Thyroid gland (tissue), 4 donors: ENCODE results near the gene CEP295NL. TPM values are rescaled to one million over a fixed set of nuclear protein-coding genes. Genes with fewer than 3 reads are reported as not detected.

Experiments used
- DNase-seq, 2 donors: peaks; one replicate each; pipeline ENCODE4 v3.0.0-alpha.2; 2019
- H3K27ac ChIP-seq, 3 donors: fragments of 200-600 bp; sonication (generic); 1 replicate in 2 of 3; 2 replicates in 1 of 3; pipeline ENCODE4 v1.5.1; 2016 to 2019; ENCODE audit warnings: mild to moderate bottlenecking in 1 of 3, moderate library complexity in 1 of 3
- H3K27me3 ChIP-seq: fragments of 200-600 bp; sonication (generic); one replicate; pipeline ENCODE4 v1.5.1; 2019
- H3K36me3 ChIP-seq, 2 donors: fragments of 200-600 bp; sonication (generic); one replicate each; pipeline ENCODE4 v1.5.1; 2016 to 2019
- H3K4me1 ChIP-seq, 2 donors: fragments of 200-600 bp; sonication (generic); one replicate each; pipeline ENCODE4 v1.5.1; 2017 to 2019
- H3K4me3 ChIP-seq, 3 donors: fragments of 200-600 bp; sonication (generic); replicated peaks in 1 of 3; 1 replicate in 2 of 3; 2 replicates in 1 of 3; pipeline ENCODE4 v1.5.1; 2016; ENCODE audit warnings: mild to moderate bottlenecking in 1 of 3
- H3K9me3 ChIP-seq: fragments of 200-600 bp; sonication (generic); one replicate; pipeline ENCODE4 v1.5.1; 2017
- POLR2A ChIP-seq, 2 donors: fragments of 450-650 bp; IDR thresholded peaks; one replicate each; pipeline ENCODE4 v1.6.1; 2017; ENCODE audit warnings: antibody characterized with exemption in 2 of 2, mild to moderate bottlenecking in 2 of 2, moderate library complexity in 1 of 2
- WGBS, 2 donors: methylation state at CpG; one replicate each; pipeline ENCODE4 v1.1.5; 2017; 5-methylcytosine and 5-hydroxymethylcytosine counted together
- intact Hi-C: fragments of 100-400 bp; cut with DNase I; formaldehyde crosslinking; loops from one replicate; pipeline ENCODE4 v1.15.1; 2023
- total RNA-seq, 4 donors: library from RNA; depleted of rRNA; stranded (reverse); fragments of >200 nt; gene quantifications; one replicate each; pipeline ENCODE4 v1.2.3, GENCODE V29; 2016
- TF ChIP-seq, protein P1 (sequence below), 6 experiments: fragments of 200-600 bp in 3 of 6; fragments of 450-650 bp in 3 of 6; sonication (generic) in 3 of 6; IDR thresholded peaks; one replicate each; pipeline ENCODE4 v1.5.1; 2016 to 2019; ENCODE audit warnings: antibody characterized with exemption in 6 of 6, mild to moderate bottlenecking in 2 of 6, inconsistent platforms in 1 of 6, moderate library complexity in 1 of 6

CEP295NL gene
- total RNA-seq, 4 donors from 2014 or later = 0.67 to 1.6 (median 1.4) TPM

DNA sequence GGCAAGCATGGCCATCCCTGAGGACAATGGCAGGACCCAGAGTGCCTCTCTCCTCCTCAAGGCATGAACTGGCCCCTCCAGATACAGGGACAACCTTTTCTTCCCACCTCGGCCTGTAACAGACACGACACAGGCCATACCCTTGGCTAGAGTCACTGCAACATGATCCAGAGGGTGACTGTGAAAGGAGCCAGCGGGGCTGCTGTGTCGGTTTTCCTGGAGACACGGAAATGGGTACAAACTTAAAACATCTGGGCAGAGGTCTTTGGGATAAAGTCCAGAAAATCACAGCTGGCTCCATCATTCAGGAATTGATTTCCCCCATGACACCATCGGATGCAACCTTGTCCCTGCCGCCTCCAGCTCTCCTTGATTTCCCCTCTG is 5.3 kb downstream of the CEP295NL start:
- WGBS, 2 donors = 85 to 86% methylated on average over 7 of the region's 7 CpGs
- DNase-seq = no peak
- Histone ChIP-seq H3K4me3 (no peak overlapping the region), H3K27ac (no peak overlapping the region), H3K27me3 (no peaks in the 10 kb centered on the region), H3K36me3 (no peaks in the 10 kb centered on the region), H3K9me3 (no peaks in the 10 kb centered on the region), H3K4me1 (peaks cover 0 to 36% of the 10 kb centered on the region in 2 donors)
- intact Hi-C loops = no loop called here
- TF ChIP-seq, protein P1, sequence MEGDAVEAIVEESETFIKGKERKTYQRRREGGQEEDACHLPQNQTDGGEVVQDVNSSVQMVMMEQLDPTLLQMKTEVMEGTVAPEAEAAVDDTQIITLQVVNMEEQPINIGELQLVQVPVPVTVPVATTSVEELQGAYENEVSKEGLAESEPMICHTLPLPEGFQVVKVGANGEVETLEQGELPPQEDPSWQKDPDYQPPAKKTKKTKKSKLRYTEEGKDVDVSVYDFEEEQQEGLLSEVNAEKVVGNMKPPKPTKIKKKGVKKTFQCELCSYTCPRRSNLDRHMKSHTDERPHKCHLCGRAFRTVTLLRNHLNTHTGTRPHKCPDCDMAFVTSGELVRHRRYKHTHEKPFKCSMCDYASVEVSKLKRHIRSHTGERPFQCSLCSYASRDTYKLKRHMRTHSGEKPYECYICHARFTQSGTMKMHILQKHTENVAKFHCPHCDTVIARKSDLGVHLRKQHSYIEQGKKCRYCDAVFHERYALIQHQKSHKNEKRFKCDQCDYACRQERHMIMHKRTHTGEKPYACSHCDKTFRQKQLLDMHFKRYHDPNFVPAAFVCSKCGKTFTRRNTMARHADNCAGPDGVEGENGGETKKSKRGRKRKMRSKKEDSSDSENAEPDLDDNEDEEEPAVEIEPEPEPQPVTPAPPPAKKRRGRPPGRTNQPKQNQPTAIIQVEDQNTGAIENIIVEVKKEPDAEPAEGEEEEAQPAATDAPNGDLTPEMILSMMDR (IDR thresholded peaks at IDR 0.05) = no peak
- TF ChIP-seq POLR2A (IDR thresholded peaks at IDR 0.05) = no peak

DNA sequence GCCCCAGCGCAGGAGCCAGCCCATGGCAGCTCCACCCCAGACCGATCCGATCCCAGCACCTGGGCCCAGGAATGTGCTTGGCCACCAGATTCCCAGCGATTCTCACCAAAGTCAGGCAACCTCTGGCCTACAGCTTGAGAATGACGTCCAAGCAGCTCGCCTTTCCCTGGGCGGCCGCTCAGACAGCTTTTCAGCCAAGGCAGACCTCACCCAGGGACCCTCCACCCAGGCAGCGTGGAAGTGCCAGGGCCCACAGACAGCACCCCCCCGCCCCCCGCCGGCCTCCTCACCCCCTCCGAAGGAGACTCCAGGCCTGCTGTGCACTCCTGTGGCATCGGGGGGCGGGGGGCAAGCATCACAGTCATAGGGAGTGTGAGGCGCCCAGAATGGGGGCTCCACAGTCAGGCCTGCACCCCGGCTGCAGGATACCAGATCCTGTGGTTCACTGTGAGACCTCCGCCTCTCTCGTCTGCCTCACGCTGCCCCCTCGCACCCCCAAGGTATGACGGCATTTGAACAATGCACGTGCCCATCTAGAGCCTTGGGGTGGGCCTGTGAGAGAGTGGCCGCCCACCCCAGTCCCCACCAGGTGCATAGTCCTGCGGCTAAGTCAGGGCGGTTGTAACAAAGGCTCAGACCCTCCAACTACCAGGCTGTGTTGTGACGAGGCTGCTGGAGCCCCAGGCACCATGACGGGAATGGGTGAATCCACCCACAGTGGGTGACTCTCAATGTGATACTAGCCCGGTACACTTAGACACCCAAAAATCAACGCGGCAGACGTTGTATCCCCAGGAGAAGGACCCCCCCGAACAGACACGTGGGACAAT is 6.0 kb downstream of the CEP295NL start:
- DNase-seq = no peak
- intact Hi-C loops = no loop called here
- no peaks in the 10 kb centered on the region for H3K36me3 ChIP-seq
- H3K27me3 ChIP-seq = no peaks in the 10 kb centered on the region
- H3K4me3 ChIP-seq = no peak overlapping the region
- no peaks in the 10 kb centered on the region for H3K9me3 ChIP-seq
- WGBS, 2 donors = 81 to 88% methylated on average over 21 to 23 of the region's 34 CpGs
- TF ChIP-seq, protein P1 (IDR thresholded peaks at IDR 0.05) = no peak
- no peak for TF ChIP-seq POLR2A (IDR thresholded peaks at IDR 0.05)
- peak overlapping the region in 1 of 3 donors; percentile 8 for H3K27ac ChIP-seq
- peaks cover 0 to 36% of the 10 kb centered on the region in 2 donors for H3K4me1 ChIP-seq

DNA sequence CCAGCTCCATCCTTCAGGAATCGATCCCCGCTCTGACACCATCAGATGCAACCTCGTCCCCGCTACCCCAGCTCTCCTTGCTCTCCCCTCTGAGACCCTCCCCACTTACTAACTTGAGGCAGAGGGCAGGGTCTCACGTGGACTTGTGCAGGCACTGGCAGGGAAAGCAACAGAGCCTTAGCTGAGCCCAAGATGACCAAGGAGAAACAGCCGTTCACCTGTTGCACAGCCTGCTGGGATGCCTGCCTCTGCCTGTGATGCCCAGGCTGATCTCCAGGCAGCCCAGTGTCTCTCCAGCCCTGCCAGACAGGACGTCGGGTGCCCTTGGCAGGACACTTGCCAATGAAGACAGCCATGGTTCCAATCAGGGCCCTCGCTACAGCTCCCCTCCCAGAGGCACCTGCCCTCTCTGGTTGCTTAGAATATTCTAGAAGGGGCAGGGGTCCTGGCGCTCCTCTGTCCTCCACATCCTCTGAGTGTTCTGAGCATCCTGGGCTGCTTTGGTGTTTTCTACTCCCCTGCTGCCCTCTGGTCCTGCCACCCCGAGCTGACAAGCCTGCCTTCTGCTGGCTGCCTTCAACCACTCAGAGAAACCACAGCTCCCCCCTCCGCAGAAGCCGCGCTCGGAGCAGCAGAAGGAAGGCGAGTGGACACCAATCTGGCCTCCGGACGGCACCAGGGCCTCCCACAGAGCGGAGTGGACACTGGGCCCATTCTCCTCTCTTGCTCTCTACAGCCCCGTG is 6.7 kb downstream of the CEP295NL start:
- DNase-seq = no peak

DNA sequence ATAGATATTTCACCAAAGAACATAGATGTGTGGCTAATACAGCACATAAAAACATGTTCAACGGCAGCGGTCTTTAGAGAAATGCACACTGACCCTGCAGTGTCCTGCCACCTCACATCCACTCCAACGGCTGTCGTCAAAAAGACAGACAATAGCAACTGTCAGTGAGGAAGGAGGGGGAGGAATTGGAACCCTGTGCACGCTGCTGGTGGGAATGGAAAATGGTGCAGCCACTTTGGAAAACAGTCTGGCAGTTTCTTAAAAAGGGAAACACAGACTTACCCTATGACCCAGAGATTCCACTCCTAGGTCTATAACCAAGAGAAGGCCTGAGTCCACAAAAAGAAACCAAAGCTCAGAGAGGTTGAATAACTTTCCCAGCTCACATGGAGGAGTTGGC is 7.7 kb downstream of the CEP295NL start:
- TF ChIP-seq, protein P1 (IDR thresholded peaks at IDR 0.05) = no peak
- TF ChIP-seq POLR2A (IDR thresholded peaks at IDR 0.05) = no peak
- H3K27ac ChIP-seq = no peak overlapping the region
- no peak for DNase-seq
- H3K9me3 ChIP-seq = no peaks in the 10 kb centered on the region
- 72 to 75% methylated on average over 5 of the region's 5 CpGs for WGBS, 2 donors
- H3K27me3 ChIP-seq = no peaks in the 10 kb centered on the region
- intact Hi-C loops = no loop called here
- H3K36me3 ChIP-seq = no peaks in the 10 kb centered on the region
- H3K4me3 ChIP-seq = no peak overlapping the region
- H3K4me1 ChIP-seq = peaks cover 0 to 50% of the 10 kb centered on the region in 2 donors

More for the DNA sequence above, 6.7 kb downstream of the CEP295NL start:
- intact Hi-C loops = no loop called here
- no peaks in the 10 kb centered on the region for H3K36me3 ChIP-seq
- H3K4me3 ChIP-seq = no peak overlapping the region
- H3K27ac ChIP-seq = peak overlapping the region in 1 of 3 donors; percentile 8
- no peaks in the 10 kb centered on the region for H3K9me3 ChIP-seq
- WGBS, 2 donors = 82 to 91% methylated on average over 20 of the region's 20 CpGs
- H3K27me3 ChIP-seq = no peaks in the 10 kb centered on the region
- H3K4me1 ChIP-seq = peaks cover 0 to 44% of the 10 kb centered on the region in 2 donors
- TF ChIP-seq, protein P1 (IDR thresholded peaks at IDR 0.05) = no peak

DNA sequence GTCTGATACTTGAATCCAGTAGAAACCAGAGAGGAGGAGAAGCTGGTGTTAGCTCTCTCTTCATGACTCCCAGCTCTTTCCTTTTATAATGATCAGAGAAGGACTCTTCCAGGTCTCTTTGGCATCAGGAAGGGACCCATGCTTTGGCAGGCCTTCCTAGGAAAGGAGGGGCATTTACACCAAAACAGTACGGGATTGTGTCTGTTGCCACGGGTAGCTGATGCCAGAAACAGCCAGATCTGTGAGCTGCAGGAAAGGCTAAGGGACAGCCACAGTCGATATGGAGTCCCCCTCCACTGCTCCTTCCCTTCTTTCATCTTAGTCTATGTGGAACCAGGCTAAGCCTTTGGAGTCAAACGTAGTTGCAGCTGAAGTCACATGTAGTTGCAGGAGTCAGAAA is 9.3 kb downstream of the CEP295NL start:
- Histone ChIP-seq H3K4me1 (peaks cover 0 to 41% of the 10 kb centered on the region in 2 donors), H3K27ac (no peak overlapping the region)

More for the DNA sequence above, 9.3 kb downstream of the CEP295NL start:
- Histone ChIP-seq H3K9me3 (no peaks in the 10 kb centered on the region), H3K4me3 (no peak overlapping the region), H3K36me3 (no peaks in the 10 kb centered on the region), H3K27me3 (no peaks in the 10 kb centered on the region)
- intact Hi-C loops = no loop called here
- no peak for TF ChIP-seq POLR2A (IDR thresholded peaks at IDR 0.05)
- TF ChIP-seq, protein P1 (IDR thresholded peaks at IDR 0.05) = no peak
- 57 to 70% methylated on average over 4 of the region's 4 CpGs for WGBS, 2 donors
- no peak for DNase-seq
